Right lobe of liver (tissue), 4 donors: Measurements from ENCODE around the gene ADAM17.

Source experiments
- POLR2A ChIP-seq: fragments of 450-650 bp; IDR thresholded peaks from one replicate; pipeline ENCODE4 v1.6.1; 2017; ENCODE audit warnings: antibody characterized with exemption, mild to moderate bottlenecking
- TF ChIP-seq, protein P1 (sequence below), 4 donors: fragments of 200-600 bp in 3 of 4; fragments of 450-650 bp in 1 of 4; IDR thresholded peaks; one replicate each; pipeline versions ENCODE4 v1.5.1 to v1.8.0; 2016 to 2022; ENCODE audit warnings: antibody characterized with exemption in 4 of 4, mild to moderate bottlenecking in 2 of 4
- donor health status: DM: no; HTN: no; CAD: no.
- donor health status: DM: no; HTN: no; CAD: no.
- donor health status: DM: no; HTN: yes; CAD: no.

DNA sequence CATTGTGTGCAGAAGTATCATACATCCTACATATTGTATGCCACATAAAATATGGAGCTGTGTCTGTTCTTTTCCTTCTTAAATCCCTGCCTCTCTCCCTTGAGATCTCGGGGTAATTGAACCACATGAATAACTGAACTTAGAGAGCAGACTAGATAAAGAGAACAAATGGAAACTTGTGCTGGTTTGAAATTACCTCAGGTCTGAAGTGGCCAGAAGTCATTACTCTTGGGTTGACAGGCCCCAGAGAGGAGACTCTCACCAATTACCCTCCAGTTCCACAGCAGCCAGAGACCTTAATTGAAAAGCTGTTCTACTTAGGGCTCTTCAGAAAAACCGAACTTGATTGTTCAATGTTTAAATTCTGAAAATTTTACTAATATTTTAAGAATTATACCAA lies 5.0 kb upstream of the ADAM17 start:
- TF ChIP-seq POLR2A: no peak
- TF ChIP-seq, protein P1, sequence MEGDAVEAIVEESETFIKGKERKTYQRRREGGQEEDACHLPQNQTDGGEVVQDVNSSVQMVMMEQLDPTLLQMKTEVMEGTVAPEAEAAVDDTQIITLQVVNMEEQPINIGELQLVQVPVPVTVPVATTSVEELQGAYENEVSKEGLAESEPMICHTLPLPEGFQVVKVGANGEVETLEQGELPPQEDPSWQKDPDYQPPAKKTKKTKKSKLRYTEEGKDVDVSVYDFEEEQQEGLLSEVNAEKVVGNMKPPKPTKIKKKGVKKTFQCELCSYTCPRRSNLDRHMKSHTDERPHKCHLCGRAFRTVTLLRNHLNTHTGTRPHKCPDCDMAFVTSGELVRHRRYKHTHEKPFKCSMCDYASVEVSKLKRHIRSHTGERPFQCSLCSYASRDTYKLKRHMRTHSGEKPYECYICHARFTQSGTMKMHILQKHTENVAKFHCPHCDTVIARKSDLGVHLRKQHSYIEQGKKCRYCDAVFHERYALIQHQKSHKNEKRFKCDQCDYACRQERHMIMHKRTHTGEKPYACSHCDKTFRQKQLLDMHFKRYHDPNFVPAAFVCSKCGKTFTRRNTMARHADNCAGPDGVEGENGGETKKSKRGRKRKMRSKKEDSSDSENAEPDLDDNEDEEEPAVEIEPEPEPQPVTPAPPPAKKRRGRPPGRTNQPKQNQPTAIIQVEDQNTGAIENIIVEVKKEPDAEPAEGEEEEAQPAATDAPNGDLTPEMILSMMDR (IDR thresholded peaks at IDR 0.05): no peak
